Caco-2 (cell line): ENCODE measurements around the gene MTERF4. TPM values are rescaled to one million over a fixed set of nuclear protein-coding genes. Genes with fewer than 3 reads are reported as not detected.

Experiments used
- BruUV-seq: library from RNA; stranded (reverse); fragments of 400-500 nt; replicated peaks from 2 replicates; lab custom pipeline; 2021; lab: Mats Ljungman, UMichigan
- CTCF ChIA-PET: fragments of 300-600 bp; sonication (Branson Sonifier 250); formaldehyde crosslinking; loops from one replicate; lab custom pipeline; 2022; ENCODE audit warnings: antibody characterized with exemption; lab: Charles Lee
- POLR2A ChIA-PET: fragments of 300-600 bp; sonication (Branson Sonifier 250); formaldehyde crosslinking; loops from one replicate; lab custom pipeline; 2022; ENCODE audit warnings: antibody characterized with exemption; lab: Charles Lee
- DNase-seq, 2 experiments: peaks; one replicate each; pipeline versions ENCODE4 v3.0.0 to v3.0.0-alpha.2; 2020 to 2022
- H3K27me3 ChIP-seq: replicated peaks from 2 replicates; pipeline ENCODE4 v1.6.0; 2011; ENCODE audit warnings: low read length; ENCODE audit not compliant: control insufficient read depth, insufficient read depth
- H3K36me3 ChIP-seq: 2 replicates; pipeline ENCODE4 v1.5.1; 2011; ENCODE audit warnings: low read length; ENCODE audit not compliant: control insufficient read depth, insufficient read depth
- H3K4me1 ChIP-seq: fragments of 250-450 bp; sonication (Bioruptor Pico); 2 replicates; pipeline ENCODE4 v1.5.1; 2020; ENCODE audit warnings: mild to moderate bottlenecking
- H3K4me3 ChIP-seq: 2 replicates; pipeline ENCODE4 v1.5.1; 2011; ENCODE audit warnings: low read depth, mild to moderate bottlenecking, control low read depth, low read length
- H3K9me3 ChIP-seq: fragments of 250-450 bp; sonication (Bioruptor Pico); 2 replicates; pipeline ENCODE4 v1.5.1; 2020; ENCODE audit warnings: mild to moderate bottlenecking, moderate library complexity
- H3K27ac Mint-ChIP-seq: one replicate; pipeline ENCODE4 v1.8.0; 2022; ENCODE audit warnings: mixed read lengths; ENCODE audit not compliant: unreplicated experiment
- H3K27me3 Mint-ChIP-seq: one replicate; pipeline ENCODE4 v1.8.0; 2022; ENCODE audit warnings: mixed read lengths; ENCODE audit not compliant: insufficient read depth, unreplicated experiment
- H3K36me3 Mint-ChIP-seq: one replicate; pipeline ENCODE4 v1.8.0; 2022; ENCODE audit warnings: mild to moderate bottlenecking, mixed read lengths; ENCODE audit not compliant: insufficient read depth, unreplicated experiment
- H3K4me1 Mint-ChIP-seq: one replicate; pipeline ENCODE4 v1.8.0; 2022; ENCODE audit warnings: low read depth, mixed read lengths; ENCODE audit not compliant: unreplicated experiment
- H3K4me3 Mint-ChIP-seq: one replicate; pipeline ENCODE4 v1.8.0; 2022; ENCODE audit warnings: mild to moderate bottlenecking, moderate library complexity, mixed read lengths; ENCODE audit not compliant: unreplicated experiment
- H3K9me3 Mint-ChIP-seq: one replicate; pipeline ENCODE4 v1.8.0; 2022; ENCODE audit warnings: mixed read lengths; ENCODE audit not compliant: unreplicated experiment
- CTCF ChIP-seq, 2 experiments: fragments of 200-600 bp in 1 of 2; IDR thresholded peaks; 1 replicate in 1 of 2; 2 replicates in 1 of 2; pipeline versions ENCODE4 v1.5.1 to v1.8.0; 2011 to 2022; ENCODE audit warnings: antibody characterized with exemption in 1 of 2, control low read depth in 1 of 2, inconsistent platforms in 1 of 2, low read depth in 1 of 2, low read length in 1 of 2, mild to moderate bottlenecking in 1 of 2, moderate library complexity in 1 of 2; ENCODE audit not compliant: insufficient read depth in 1 of 2, severe bottlenecking in 1 of 2, unreplicated experiment in 1 of 2
- intact Hi-C: fragments of 100-400 bp; cut with micrococcal nuclease; formaldehyde crosslinking; loops from one replicate; pipeline ENCODE4 v1.10.0; 2022; ENCODE audit not compliant: unreplicated experiment
- total RNA-seq: library from RNA; stranded (reverse); gene quantifications from 2 replicates; pipeline ENCODE4 v1.2.3, GENCODE V29; 2022

MTERF4 gene
- total RNA-seq, 1 experiment from 2014 or later: 22.2 TPM

- no peak for TF ChIP-seq CTCF (IDR thresholded peaks at IDR 0.05; ENCODE audit: insufficient read depth in 1 of 2, low read depth in 1 of 2, low read length in 1 of 2, severe bottlenecking in 1 of 2, unreplicated experiment in 1 of 2)
- H3K36me3 Mint-ChIP-seq: no peaks in the 10 kb centered on the region
- H3K36me3 ChIP-seq: no peaks in the 10 kb centered on the region
- no peaks in the 10 kb centered on the region for H3K4me1 Mint-ChIP-seq
- no peaks in the 10 kb centered on the region for H3K9me3 Mint-ChIP-seq
- no peak overlapping the region for H3K4me3 Mint-ChIP-seq
- H3K9me3 ChIP-seq: no peaks in the 10 kb centered on the region
- H3K4me1 ChIP-seq: no peaks in the 10 kb centered on the region
- H3K27ac Mint-ChIP-seq: no peak overlapping the region
- POLR2A ChIA-PET: no interaction called here
- CTCF ChIA-PET: no interaction called here
- peaks cover 5% of the 10 kb centered on the region for H3K27me3 Mint-ChIP-seq
- BruUV-seq: no TSS peak
- no peak overlapping the region for H3K4me3 ChIP-seq
- intact Hi-C loops: no loop called here
- no peaks in the 10 kb centered on the region for H3K27me3 ChIP-seq
- DNase-seq: no peak
Measured at GRCh38 chr2:241051578-241052487, 50.3 kb downstream of the MTERF4 start.

- CTCF ChIA-PET: no interaction called here
- no peaks in the 10 kb centered on the region for H3K27me3 ChIP-seq
- Mint-ChIP-seq H3K4me3 (no peak overlapping the region), H3K9me3 (no peaks in the 10 kb centered on the region), H3K4me1 (no peaks in the 10 kb centered on the region), H3K27ac (no peak overlapping the region), H3K36me3 (no peaks in the 10 kb centered on the region), H3K27me3 (peaks cover 1% of the 10 kb centered on the region)
- intact Hi-C loops: no loop called here
- POLR2A ChIA-PET: no interaction called here
- H3K9me3 ChIP-seq: no peaks in the 10 kb centered on the region
- BruUV-seq: no TSS peak
- no peaks in the 10 kb centered on the region for H3K36me3 ChIP-seq
- TF ChIP-seq CTCF (IDR thresholded peaks at IDR 0.05; ENCODE audit: insufficient read depth in 1 of 2, low read depth in 1 of 2, low read length in 1 of 2, severe bottlenecking in 1 of 2, unreplicated experiment in 1 of 2): no peak
- no peaks in the 10 kb centered on the region for H3K4me1 ChIP-seq
- H3K4me3 ChIP-seq: no peak overlapping the region
- DNase-seq: no peak
Measured at GRCh38 chr2:241050624-241051577, 51.2 kb downstream of the MTERF4 start.
